NT2/D1 (cell line): ENCODE data around the gene IGF2BP2.

Source experiments
- SUZ12 ChIP-seq: IDR thresholded peaks from 2 replicates; pipeline ENCODE4 v1.6.1; 2011; ENCODE audit not compliant: insufficient read length, insufficient read depth; ENCODE audit errors: extremely low read depth
- YY1 ChIP-seq: IDR thresholded peaks from 2 replicates; pipeline ENCODE4 v1.6.1; 2011; ENCODE audit not compliant: insufficient read length, insufficient read depth
- ZNF274 ChIP-seq: IDR thresholded peaks from 2 replicates; pipeline ENCODE4 v1.6.1; 2011; ENCODE audit warnings: mild to moderate bottlenecking, low read depth, low read length

- TF ChIP-seq ZNF274 (no peak), YY1 (no peak), SUZ12 (no peak)
These were observed 74.1 kb downstream of the IGF2BP2 start for GRCh38 chr3:185750702-185751101.
